Panc1 (cell line): Measurements from ENCODE around the gene APOBEC3G. TPM values are rescaled to one million over a fixed set of nuclear protein-coding genes. Genes with fewer than 3 reads are reported as not detected.

ENCODE experiments used
- ATAC-seq: fragments of 200-7000 bp; cut with Tn5 transposase; 2 replicates; pipeline ENCODE4 v1.9.1; 2020; ENCODE audit warnings: mild to moderate bottlenecking, moderate library complexity
- BruUV-seq: library from RNA; stranded (reverse); fragments of 400-500 nt; replicated peaks from 2 replicates; lab custom pipeline; 2021; lab: Mats Ljungman, UMichigan
- CTCF ChIA-PET: fragments of 300-600 bp; sonication (Branson Sonifier 250); formaldehyde crosslinking; loops from one replicate; lab custom pipeline; 2022; ENCODE audit warnings: antibody characterized with exemption; lab: Charles Lee
- POLR2A ChIA-PET: fragments of 300-600 bp; sonication (Branson Sonifier 250); formaldehyde crosslinking; loops from one replicate; lab custom pipeline; 2022; ENCODE audit warnings: antibody characterized with exemption; lab: Charles Lee
- DNase-seq: peaks from one replicate; pipeline ENCODE4 v3.0.0-alpha.2; 2010; ENCODE audit warnings: low read depth, low spot score
- H3K27ac ChIP-seq: 2 replicates; pipeline ENCODE4 v1.5.1; 2011; ENCODE audit warnings: mild to moderate bottlenecking, low read length, inconsistent platforms
- H3K27me3 ChIP-seq: fragments of 200-500 bp; sonication (Bioruptor generic); 2 replicates; pipeline ENCODE4 v1.6.0; 2014; ENCODE audit warnings: low read length, inconsistent platforms; ENCODE audit not compliant: control insufficient read depth, insufficient read depth
- H3K36me3 ChIP-seq: fragments of 200-500 bp; sonication (Bioruptor generic); 2 replicates; pipeline ENCODE4 v1.5.1; 2014; ENCODE audit warnings: inconsistent platforms, mild to moderate bottlenecking, low read length, moderate library complexity; ENCODE audit not compliant: control insufficient read depth, insufficient read depth
- H3K4me1 ChIP-seq: 2 replicates; pipeline ENCODE4 v1.5.1; 2011; ENCODE audit warnings: inconsistent platforms, mild to moderate bottlenecking, low read length, moderate library complexity; ENCODE audit not compliant: control insufficient read depth, insufficient read depth
- H3K4me3 ChIP-seq, 2 experiments: 2 replicates each; pipeline ENCODE4 v1.5.1; 2011 to 2012; ENCODE audit warnings: low read depth in 2 of 2, low read length in 2 of 2, mild to moderate bottlenecking in 2 of 2, inconsistent platforms in 1 of 2, moderate library complexity in 1 of 2
- H3K9me3 ChIP-seq: fragments of 200-500 bp; sonication (Bioruptor generic); 2 replicates; pipeline ENCODE4 v1.5.1; 2014; ENCODE audit warnings: low read depth, mild to moderate bottlenecking, inconsistent platforms, low read length, moderate library complexity; ENCODE audit not compliant: control insufficient read depth, insufficient read depth
- POLR2AphosphoS5 ChIP-seq: IDR thresholded peaks from 2 replicates; pipeline ENCODE4 v1.6.1; 2012; ENCODE audit warnings: mild to moderate bottlenecking, low read depth, low read length, moderate library complexity
- SIN3A ChIP-seq: IDR thresholded peaks from 2 replicates; pipeline ENCODE4 v1.6.1; 2012; ENCODE audit warnings: low read depth, mild to moderate bottlenecking, low read length, moderate library complexity, borderline replicate concordance; ENCODE audit not compliant: insufficient read depth
- TCF7L2 ChIP-seq: IDR thresholded peaks from 2 replicates; pipeline ENCODE4 v1.6.1; 2011; ENCODE audit warnings: mild to moderate bottlenecking, low read depth, low read length, inconsistent platforms
- in situ Hi-C: cut with HindIII; loops from 2 replicates; pipeline ENCODE4 v1.10.0; 2016; ENCODE audit warnings: low sequenced_read_pairs, low pct_unique_long_range_greater_than_20kb
- intact Hi-C: fragments of 100-400 bp; cut with micrococcal nuclease; formaldehyde crosslinking; loops from one replicate; pipeline ENCODE4 v1.10.0; 2022; ENCODE audit not compliant: unreplicated experiment
- total RNA-seq: library from RNA; stranded (reverse); gene quantifications from one replicate; pipeline ENCODE4 v1.2.1, GENCODE V29; 2021; ENCODE audit not compliant: unreplicated experiment
- TF ChIP-seq, protein P1 (sequence below), 2 experiments: IDR thresholded peaks; 2 replicates each; pipeline ENCODE4 v1.6.1; 2011 to 2012; ENCODE audit warnings: low read depth in 2 of 2, control low read depth in 1 of 2, low read length in 1 of 2, mild to moderate bottlenecking in 1 of 2, moderate library complexity in 1 of 2; ENCODE audit not compliant: insufficient read depth in 1 of 2
- TF ChIP-seq, protein P2 (sequence below): fragments of 450-650 bp; IDR thresholded peaks from 2 replicates; pipeline ENCODE4 v1.5.1; 2017; ENCODE audit warnings: mild to moderate bottlenecking

The APOBEC3G gene
- total RNA-seq, 1 experiment from 2014 or later = 4.8 TPM

DNA sequence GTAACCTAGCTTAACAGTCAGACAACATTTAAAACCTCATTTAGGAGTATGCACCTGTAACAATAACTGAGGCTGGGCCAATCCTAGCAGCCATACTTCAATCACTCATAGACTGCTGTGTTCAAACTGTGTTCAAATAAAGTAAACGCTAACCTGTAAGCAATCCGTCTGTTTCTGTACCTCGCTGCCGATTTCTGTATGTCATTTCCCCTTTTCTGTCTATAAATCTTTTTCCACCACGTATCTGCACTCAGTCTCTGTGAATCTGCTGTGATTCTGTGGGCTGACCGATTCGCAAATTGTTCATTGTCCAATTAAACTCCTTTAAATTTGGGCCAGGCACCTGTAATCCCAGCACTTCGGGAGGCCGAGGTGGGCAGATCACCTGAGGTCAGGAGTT is 32.3 kb downstream of the APOBEC3G start:
- CTCF ChIA-PET = no interaction called here

DNA sequence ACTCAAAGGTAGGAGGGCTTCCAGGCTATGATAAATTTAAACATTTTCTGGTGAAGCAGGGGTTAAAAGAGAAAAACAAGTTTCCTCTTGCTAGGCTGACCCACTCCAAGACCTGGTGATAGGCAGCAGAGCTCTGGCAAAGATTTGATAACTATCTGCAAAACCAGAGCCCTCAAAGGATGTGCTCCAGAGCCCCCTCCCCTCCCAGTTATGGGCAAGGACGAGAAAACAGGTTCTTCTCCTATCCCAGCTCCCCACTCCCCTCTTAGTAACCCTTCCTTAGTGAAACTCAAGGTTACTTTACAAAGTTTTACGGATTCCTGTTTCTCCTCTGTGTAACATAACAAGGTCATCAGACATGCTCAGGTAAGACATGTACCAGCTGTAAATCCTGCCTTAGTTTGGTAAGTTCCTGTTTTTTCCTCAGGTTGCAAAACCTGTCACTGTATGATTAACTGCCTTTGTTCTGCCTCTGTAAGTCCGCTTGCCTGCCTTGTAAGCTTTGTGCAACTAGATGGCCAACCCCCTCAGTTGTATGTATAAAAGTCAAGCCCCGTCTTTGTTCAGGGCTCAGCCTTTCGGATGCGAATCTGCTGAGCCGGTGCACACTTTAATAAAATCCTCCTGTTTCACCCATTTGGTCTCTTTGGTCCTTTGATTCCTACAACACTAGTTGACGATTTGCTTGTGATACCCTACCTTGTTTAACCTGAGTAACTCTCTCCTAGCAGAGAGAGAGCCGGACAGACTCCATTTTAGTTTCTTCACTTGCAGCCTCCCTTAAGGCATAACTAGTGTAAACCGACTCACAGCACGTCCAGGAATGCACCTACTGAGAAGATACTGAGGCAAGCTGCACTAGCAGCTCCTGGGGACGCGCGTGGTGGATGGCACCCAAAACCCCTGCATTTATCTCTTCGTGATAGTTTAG is 33.8 kb downstream of the APOBEC3G start:
- H3K27me3 ChIP-seq = no peaks in the 10 kb centered on the region
- BruUV-seq = no TSS peak
- TF ChIP-seq TCF7L2 (no peak), SIN3A (no peak), POLR2AphosphoS5 (no peak)
- TF ChIP-seq, protein P1, sequence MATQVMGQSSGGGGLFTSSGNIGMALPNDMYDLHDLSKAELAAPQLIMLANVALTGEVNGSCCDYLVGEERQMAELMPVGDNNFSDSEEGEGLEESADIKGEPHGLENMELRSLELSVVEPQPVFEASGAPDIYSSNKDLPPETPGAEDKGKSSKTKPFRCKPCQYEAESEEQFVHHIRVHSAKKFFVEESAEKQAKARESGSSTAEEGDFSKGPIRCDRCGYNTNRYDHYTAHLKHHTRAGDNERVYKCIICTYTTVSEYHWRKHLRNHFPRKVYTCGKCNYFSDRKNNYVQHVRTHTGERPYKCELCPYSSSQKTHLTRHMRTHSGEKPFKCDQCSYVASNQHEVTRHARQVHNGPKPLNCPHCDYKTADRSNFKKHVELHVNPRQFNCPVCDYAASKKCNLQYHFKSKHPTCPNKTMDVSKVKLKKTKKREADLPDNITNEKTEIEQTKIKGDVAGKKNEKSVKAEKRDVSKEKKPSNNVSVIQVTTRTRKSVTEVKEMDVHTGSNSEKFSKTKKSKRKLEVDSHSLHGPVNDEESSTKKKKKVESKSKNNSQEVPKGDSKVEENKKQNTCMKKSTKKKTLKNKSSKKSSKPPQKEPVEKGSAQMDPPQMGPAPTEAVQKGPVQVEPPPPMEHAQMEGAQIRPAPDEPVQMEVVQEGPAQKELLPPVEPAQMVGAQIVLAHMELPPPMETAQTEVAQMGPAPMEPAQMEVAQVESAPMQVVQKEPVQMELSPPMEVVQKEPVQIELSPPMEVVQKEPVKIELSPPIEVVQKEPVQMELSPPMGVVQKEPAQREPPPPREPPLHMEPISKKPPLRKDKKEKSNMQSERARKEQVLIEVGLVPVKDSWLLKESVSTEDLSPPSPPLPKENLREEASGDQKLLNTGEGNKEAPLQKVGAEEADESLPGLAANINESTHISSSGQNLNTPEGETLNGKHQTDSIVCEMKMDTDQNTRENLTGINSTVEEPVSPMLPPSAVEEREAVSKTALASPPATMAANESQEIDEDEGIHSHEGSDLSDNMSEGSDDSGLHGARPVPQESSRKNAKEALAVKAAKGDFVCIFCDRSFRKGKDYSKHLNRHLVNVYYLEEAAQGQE (IDR thresholded peaks at IDR 0.05; ENCODE audit: insufficient read depth in 1 of 2, low read depth in 2 of 2, low read length in 1 of 2) = no peak
- TF ChIP-seq, protein P2, sequence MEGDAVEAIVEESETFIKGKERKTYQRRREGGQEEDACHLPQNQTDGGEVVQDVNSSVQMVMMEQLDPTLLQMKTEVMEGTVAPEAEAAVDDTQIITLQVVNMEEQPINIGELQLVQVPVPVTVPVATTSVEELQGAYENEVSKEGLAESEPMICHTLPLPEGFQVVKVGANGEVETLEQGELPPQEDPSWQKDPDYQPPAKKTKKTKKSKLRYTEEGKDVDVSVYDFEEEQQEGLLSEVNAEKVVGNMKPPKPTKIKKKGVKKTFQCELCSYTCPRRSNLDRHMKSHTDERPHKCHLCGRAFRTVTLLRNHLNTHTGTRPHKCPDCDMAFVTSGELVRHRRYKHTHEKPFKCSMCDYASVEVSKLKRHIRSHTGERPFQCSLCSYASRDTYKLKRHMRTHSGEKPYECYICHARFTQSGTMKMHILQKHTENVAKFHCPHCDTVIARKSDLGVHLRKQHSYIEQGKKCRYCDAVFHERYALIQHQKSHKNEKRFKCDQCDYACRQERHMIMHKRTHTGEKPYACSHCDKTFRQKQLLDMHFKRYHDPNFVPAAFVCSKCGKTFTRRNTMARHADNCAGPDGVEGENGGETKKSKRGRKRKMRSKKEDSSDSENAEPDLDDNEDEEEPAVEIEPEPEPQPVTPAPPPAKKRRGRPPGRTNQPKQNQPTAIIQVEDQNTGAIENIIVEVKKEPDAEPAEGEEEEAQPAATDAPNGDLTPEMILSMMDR = no peak
- no peak for DNase-seq
- no peaks in the 10 kb centered on the region for H3K36me3 ChIP-seq
- CTCF ChIA-PET = no interaction called here
- no peaks in the 10 kb centered on the region for H3K9me3 ChIP-seq
- no peaks in the 10 kb centered on the region for H3K4me1 ChIP-seq
- H3K4me3 ChIP-seq = no peak overlapping the region
- intact Hi-C loops = no loop called here
- in situ Hi-C loops = no loop called here
- POLR2A ChIA-PET = no interaction called here
- ATAC-seq = no peak
- H3K27ac ChIP-seq = no peak overlapping the region

More for the DNA sequence above, 32.3 kb downstream of the APOBEC3G start:
- in situ Hi-C loops = no loop called here
- TF ChIP-seq SIN3A (no peak), POLR2AphosphoS5 (no peak), TCF7L2 (no peak)
- TF ChIP-seq, protein P1 (IDR thresholded peaks at IDR 0.05; ENCODE audit: insufficient read depth in 1 of 2, low read depth in 2 of 2, low read length in 1 of 2) = no peak
- TF ChIP-seq, protein P2 = no peak
- no TSS peak for BruUV-seq
- POLR2A ChIA-PET = no interaction called here
- Histone ChIP-seq H3K27ac (no peak overlapping the region), H3K4me3 (no peak overlapping the region), H3K36me3 (no peaks in the 10 kb centered on the region), H3K27me3 (no peaks in the 10 kb centered on the region), H3K9me3 (no peaks in the 10 kb centered on the region), H3K4me1 (no peaks in the 10 kb centered on the region)
- intact Hi-C loops = no loop called here
- no peak for DNase-seq
- no peak for ATAC-seq
